ENCODE measurements around the gene CA5B.

The CA5B gene

GRCh38 chrX:15813416-15813815 is 75.3 kb downstream of the CA5B start:
- Histone ChIP-seq H3K9ac (ENCODE audit: low read length) (no peak overlapping the region), H3K4me1 (ENCODE audit: insufficient read depth, low read length, severe bottlenecking) (no peaks in the 10 kb centered on the region), H3F3A (ENCODE audit: insufficient read depth, low read length) (no peaks in the 10 kb centered on the region), H3K27me3 (ENCODE audit: insufficient read depth, low read length) (no peaks in the 10 kb centered on the region), H3K36me3 (ENCODE audit: insufficient read depth, low read length) (peaks cover 65% of the 10 kb centered on the region), H3K9me2 (ENCODE audit: low read depth, low read length) (no peaks in the 10 kb centered on the region), H2AFZ (ENCODE audit: low read length) (no peak overlapping the region), H3K27ac (ENCODE audit: low read depth, low read length, poor library complexity, severe bottlenecking) (no peak overlapping the region), H3K9me3 (ENCODE audit: low read length) (no peaks in the 10 kb centered on the region), H3K4me3 (ENCODE audit: low read depth, low read length, poor library complexity, severe bottlenecking) (no peak overlapping the region), H3K79me2 (ENCODE audit: insufficient read depth, low read length) (no peaks in the 10 kb centered on the region), H3K4me2 (ENCODE audit: low read length) (no peak overlapping the region), H4K20me1 (ENCODE audit: insufficient read depth, low read length) (no peaks in the 10 kb centered on the region)
- no peak for TF ChIP-seq CTCF (IDR thresholded peaks at IDR 0.05; ENCODE audit: low read length)

- Histone ChIP-seq H3K9ac (ENCODE audit: low read length) (no peak overlapping the region), H2AFZ (ENCODE audit: low read length) (no peak overlapping the region), H3K4me1 (ENCODE audit: insufficient read depth, low read length, severe bottlenecking) (no peaks in the 10 kb centered on the region), H3F3A (ENCODE audit: insufficient read depth, low read length) (no peaks in the 10 kb centered on the region), H3K36me3 (ENCODE audit: insufficient read depth, low read length) (peaks cover 57% of the 10 kb centered on the region), H3K27me3 (ENCODE audit: insufficient read depth, low read length) (no peaks in the 10 kb centered on the region), H3K27ac (ENCODE audit: low read depth, low read length, poor library complexity, severe bottlenecking) (no peak overlapping the region), H3K9me2 (ENCODE audit: low read depth, low read length) (no peaks in the 10 kb centered on the region), H3K4me2 (ENCODE audit: low read length) (no peak overlapping the region), H3K9me3 (ENCODE audit: low read length) (no peaks in the 10 kb centered on the region), H3K79me2 (ENCODE audit: insufficient read depth, low read length) (no peaks in the 10 kb centered on the region), H4K20me1 (ENCODE audit: insufficient read depth, low read length) (no peaks in the 10 kb centered on the region), H3K4me3 (ENCODE audit: low read depth, low read length, poor library complexity, severe bottlenecking) (no peak overlapping the region)
- TF ChIP-seq EZH2 (IDR thresholded peaks at IDR 0.05; ENCODE audit: borderline replicate concordance, low read length) (no peak), CTCF (IDR thresholded peaks at IDR 0.05; ENCODE audit: low read length) (no peak)
Measured at GRCh38 chrX:15814771-15815365, 76.8 kb downstream of the CA5B start.

GRCh38 chrX:15815779-15816437 is 77.8 kb downstream of the CA5B start:
- no peak overlapping the region for H3K4me2 ChIP-seq (ENCODE audit: low read length)
- no peaks in the 10 kb centered on the region for H3K4me1 ChIP-seq (ENCODE audit: insufficient read depth, low read length, severe bottlenecking)
- H3F3A ChIP-seq (ENCODE audit: insufficient read depth, low read length), result no peaks in the 10 kb centered on the region
- no peak overlapping the region for H3K9ac ChIP-seq (ENCODE audit: low read length)
- no peaks in the 10 kb centered on the region for H3K79me2 ChIP-seq (ENCODE audit: insufficient read depth, low read length)
- no peaks in the 10 kb centered on the region for H4K20me1 ChIP-seq (ENCODE audit: insufficient read depth, low read length)
- no peak overlapping the region for H2AFZ ChIP-seq (ENCODE audit: low read length)
- no peaks in the 10 kb centered on the region for H3K27me3 ChIP-seq (ENCODE audit: insufficient read depth, low read length)
- peak; percentile 46 for TF ChIP-seq CTCF (IDR thresholded peaks at IDR 0.05; ENCODE audit: low read length)
- TF ChIP-seq EZH2 (IDR thresholded peaks at IDR 0.05; ENCODE audit: borderline replicate concordance, low read length), result no peak
- H3K4me3 ChIP-seq (ENCODE audit: low read depth, low read length, poor library complexity, severe bottlenecking), result no peak overlapping the region
- no peak overlapping the region for H3K27ac ChIP-seq (ENCODE audit: low read depth, low read length, poor library complexity, severe bottlenecking)
- H3K9me3 ChIP-seq (ENCODE audit: low read length), result no peaks in the 10 kb centered on the region
- no peaks in the 10 kb centered on the region for H3K9me2 ChIP-seq (ENCODE audit: low read depth, low read length)
- H3K36me3 ChIP-seq (ENCODE audit: insufficient read depth, low read length), result peaks cover 60% of the 10 kb centered on the region

All from OCI-LY1 (cell line).